Peyer's patch (tissue), 4 donors: Measurements from ENCODE around the gene AQP12A. TPM values are rescaled to one million over a fixed set of nuclear protein-coding genes. Genes with fewer than 3 reads are reported as not detected.

ENCODE experiments used
- DNase-seq, 3 donors: peaks; one replicate each; pipeline ENCODE4 v3.0.0-alpha.2; 2017 to 2019
- H3K27ac ChIP-seq, 4 donors: fragments of 200-600 bp; sonication (generic); one replicate each; pipeline ENCODE4 v1.5.1; 2016 to 2019
- H3K27me3 ChIP-seq, 2 donors: fragments of 200-600 bp; sonication (generic); one replicate each; pipeline ENCODE4 v1.5.1; 2019
- H3K36me3 ChIP-seq, 3 donors: fragments of 200-600 bp; sonication (generic); one replicate each; pipeline ENCODE4 v1.5.1; 2016 to 2019
- H3K4me1 ChIP-seq, 4 donors: fragments of 200-600 bp; sonication (generic); one replicate each; pipeline ENCODE4 v1.5.1; 2016 to 2019
- H3K4me3 ChIP-seq, 4 donors: fragments of 200-600 bp; sonication (generic); 1 replicate in 3 of 4; 2 replicates in 1 of 4; pipeline ENCODE4 v1.5.1; 2016 to 2019; ENCODE audit warnings: mild to moderate bottlenecking in 1 of 4
- H3K9me3 ChIP-seq, 4 donors: fragments of 200-600 bp; sonication (generic); one replicate each; pipeline ENCODE4 v1.5.1; 2016 to 2019; ENCODE audit warnings: mild to moderate bottlenecking in 1 of 4
- POLR2A ChIP-seq, 2 donors: fragments of 450-650 bp; IDR thresholded peaks; one replicate each; pipeline ENCODE4 v1.5.1; 2017; ENCODE audit warnings: antibody characterized with exemption in 2 of 2, mild to moderate bottlenecking in 2 of 2, moderate library complexity in 2 of 2
- total RNA-seq, 4 donors: library from RNA; depleted of rRNA; stranded (reverse); fragments of >200 nt; gene quantifications; one replicate each; pipeline ENCODE4 v1.1.0, GENCODE V29; 2016
- TF ChIP-seq, protein P1 (sequence below), 6 experiments: fragments of 450-650 bp in 4 of 6; fragments of 200-600 bp in 2 of 6; sonication (generic) in 1 of 6; IDR thresholded peaks; one replicate each; pipeline ENCODE4 v1.5.1; 2017 to 2019; ENCODE audit warnings: antibody characterized with exemption in 6 of 6, mild to moderate bottlenecking in 3 of 6, moderate library complexity in 1 of 6

AQP12A gene
- total RNA-seq, 4 donors from 2014 or later, result 9.2 TPM; not detected in 3

DNA sequence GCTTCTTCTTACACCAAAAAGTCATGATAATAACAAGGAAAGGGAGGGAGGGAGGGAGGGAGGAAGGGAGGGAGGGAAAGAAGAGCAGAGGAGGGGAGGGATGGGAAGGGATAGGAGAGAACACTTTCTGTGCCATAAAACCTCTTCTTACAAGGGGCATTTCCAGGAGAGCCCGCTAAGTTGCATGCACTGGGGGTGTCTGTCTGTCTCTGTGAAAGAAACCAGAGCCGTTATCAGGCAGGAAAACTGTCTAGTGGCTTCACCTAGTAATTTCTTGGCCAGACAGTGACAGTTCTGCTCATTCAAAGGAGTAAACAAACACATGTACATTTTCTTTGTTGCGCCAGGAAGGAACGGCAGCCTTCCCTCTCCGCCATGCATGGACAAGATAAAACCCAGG is 45.8 kb downstream of the AQP12A start:
- Histone ChIP-seq H3K36me3 (no peaks in the 10 kb centered on the region), H3K4me3 (no peak overlapping the region), H3K9me3 (no peaks in the 10 kb centered on the region), H3K27ac (no peak overlapping the region), H3K27me3 (no peaks in the 10 kb centered on the region), H3K4me1 (no peaks in the 10 kb centered on the region)
- TF ChIP-seq POLR2A (IDR thresholded peaks at IDR 0.05), result no peak
- TF ChIP-seq, protein P1, sequence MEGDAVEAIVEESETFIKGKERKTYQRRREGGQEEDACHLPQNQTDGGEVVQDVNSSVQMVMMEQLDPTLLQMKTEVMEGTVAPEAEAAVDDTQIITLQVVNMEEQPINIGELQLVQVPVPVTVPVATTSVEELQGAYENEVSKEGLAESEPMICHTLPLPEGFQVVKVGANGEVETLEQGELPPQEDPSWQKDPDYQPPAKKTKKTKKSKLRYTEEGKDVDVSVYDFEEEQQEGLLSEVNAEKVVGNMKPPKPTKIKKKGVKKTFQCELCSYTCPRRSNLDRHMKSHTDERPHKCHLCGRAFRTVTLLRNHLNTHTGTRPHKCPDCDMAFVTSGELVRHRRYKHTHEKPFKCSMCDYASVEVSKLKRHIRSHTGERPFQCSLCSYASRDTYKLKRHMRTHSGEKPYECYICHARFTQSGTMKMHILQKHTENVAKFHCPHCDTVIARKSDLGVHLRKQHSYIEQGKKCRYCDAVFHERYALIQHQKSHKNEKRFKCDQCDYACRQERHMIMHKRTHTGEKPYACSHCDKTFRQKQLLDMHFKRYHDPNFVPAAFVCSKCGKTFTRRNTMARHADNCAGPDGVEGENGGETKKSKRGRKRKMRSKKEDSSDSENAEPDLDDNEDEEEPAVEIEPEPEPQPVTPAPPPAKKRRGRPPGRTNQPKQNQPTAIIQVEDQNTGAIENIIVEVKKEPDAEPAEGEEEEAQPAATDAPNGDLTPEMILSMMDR (IDR thresholded peaks at IDR 0.05), result no peak
- DNase-seq, result no peak

DNA sequence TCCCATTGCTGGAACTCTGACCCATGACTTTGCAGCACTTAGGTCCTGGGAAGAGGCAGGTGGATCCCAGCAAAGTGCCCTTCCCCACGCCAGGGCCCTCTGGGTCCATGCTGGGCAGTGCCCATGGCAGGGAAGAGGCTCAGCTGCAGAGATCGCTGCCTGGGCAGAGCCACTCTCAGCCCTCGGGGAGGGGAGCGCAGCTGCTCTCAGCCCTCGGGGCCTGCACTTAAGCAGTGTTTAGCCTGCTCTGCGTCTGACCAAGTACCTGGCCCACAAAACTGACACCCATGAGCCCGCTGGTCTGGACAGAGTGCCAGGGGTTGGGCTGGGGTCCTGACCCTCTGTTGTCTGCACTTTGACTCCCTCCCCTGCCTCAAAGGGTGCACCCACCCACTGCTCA is 46.3 kb downstream of the AQP12A start:
- Histone ChIP-seq H3K27ac (no peak overlapping the region), H3K36me3 (no peaks in the 10 kb centered on the region), H3K27me3 (no peaks in the 10 kb centered on the region), H3K4me1 (no peaks in the 10 kb centered on the region), H3K9me3 (no peaks in the 10 kb centered on the region), H3K4me3 (no peak overlapping the region)
- no peak for TF ChIP-seq POLR2A (IDR thresholded peaks at IDR 0.05)
- TF ChIP-seq, protein P1 (IDR thresholded peaks at IDR 0.05), result no peak
- DNase-seq, result no peak

DNA sequence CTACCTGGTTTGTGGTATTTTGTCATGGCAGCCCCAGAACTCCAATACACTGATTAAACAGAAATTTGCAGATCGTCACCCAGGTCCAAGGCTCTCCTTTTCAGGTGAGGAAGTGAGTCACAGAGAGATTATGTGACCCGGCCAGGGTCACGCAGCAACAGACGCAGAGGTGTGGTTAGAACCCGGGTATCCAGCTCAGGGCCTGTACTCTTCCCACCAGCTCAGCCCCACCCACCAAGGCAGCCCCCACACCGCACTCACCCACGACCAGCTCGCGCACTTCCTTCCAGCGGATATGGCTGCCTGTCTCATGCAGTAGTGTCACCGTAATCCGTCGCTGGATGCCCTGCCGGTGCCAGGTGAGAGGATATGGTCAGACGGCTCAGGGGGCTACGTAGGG is 48.1 kb downstream of the AQP12A start:
- Histone ChIP-seq H3K27me3 (no peaks in the 10 kb centered on the region), H3K36me3 (no peaks in the 10 kb centered on the region), H3K9me3 (no peaks in the 10 kb centered on the region), H3K4me3 (no peak overlapping the region), H3K27ac (no peak overlapping the region), H3K4me1 (no peaks in the 10 kb centered on the region)
- TF ChIP-seq, protein P1 (IDR thresholded peaks at IDR 0.05), result no peak
- no peak for TF ChIP-seq POLR2A (IDR thresholded peaks at IDR 0.05)
- no peak for DNase-seq

DNA sequence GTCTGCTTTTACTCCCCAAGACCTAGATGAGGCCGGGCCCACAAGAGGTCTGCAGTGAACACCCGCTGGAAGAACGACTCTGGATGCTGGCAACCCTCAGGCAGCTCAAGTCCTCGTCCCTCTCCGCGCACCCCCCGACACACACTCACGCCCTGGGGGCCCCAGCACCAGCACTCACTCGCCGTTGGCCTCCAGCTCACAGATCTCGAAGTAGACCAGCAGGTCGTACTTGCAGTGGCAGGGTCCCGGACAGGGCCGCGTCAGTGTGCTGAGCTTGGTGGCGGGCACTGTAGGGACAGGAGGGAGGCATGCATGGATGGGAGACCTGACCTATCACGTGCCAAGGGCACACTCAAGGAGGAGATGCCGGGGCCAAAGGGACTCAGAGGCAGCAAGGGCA is 49.4 kb downstream of the AQP12A start:
- no peak overlapping the region for H3K27ac ChIP-seq
- no peaks in the 10 kb centered on the region for H3K27me3 ChIP-seq
- TF ChIP-seq POLR2A (IDR thresholded peaks at IDR 0.05), result no peak
- TF ChIP-seq, protein P1 (IDR thresholded peaks at IDR 0.05), result no peak
- no peaks in the 10 kb centered on the region for H3K9me3 ChIP-seq
- no peaks in the 10 kb centered on the region for H3K36me3 ChIP-seq
- no peaks in the 10 kb centered on the region for H3K4me1 ChIP-seq
- DNase-seq, result no peak
- H3K4me3 ChIP-seq, result no peak overlapping the region

DNA sequence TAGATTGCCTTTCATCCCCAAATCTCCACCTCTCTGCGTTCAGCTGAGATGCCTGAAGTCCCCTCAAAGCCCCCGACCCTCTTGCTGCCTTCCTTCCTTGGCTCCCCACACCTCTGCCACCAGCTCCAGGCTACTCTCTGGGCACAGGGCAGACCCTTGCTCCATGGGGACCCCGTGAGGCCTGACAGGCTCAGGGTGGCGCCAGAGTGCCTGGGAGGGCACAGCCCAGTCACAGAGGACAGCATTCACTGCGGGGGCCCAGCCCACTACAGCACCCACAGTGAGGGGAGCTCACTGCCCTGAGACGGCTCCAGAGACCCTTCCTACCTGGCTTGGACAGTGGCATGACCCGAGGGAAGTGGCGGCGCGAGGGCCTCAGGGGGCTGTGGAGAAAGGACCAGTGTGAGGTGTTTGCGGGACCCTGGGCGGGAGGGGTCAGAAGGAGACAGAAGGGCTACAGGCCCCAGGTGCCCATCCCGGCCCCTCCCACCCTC is 51.0 kb downstream of the AQP12A start:
- no peaks in the 10 kb centered on the region for H3K27me3 ChIP-seq
- H3K27ac ChIP-seq, result no peak overlapping the region
- H3K9me3 ChIP-seq, result no peaks in the 10 kb centered on the region
- DNase-seq, result no peak
- TF ChIP-seq, protein P1 (IDR thresholded peaks at IDR 0.05), result no peak
- no peak for TF ChIP-seq POLR2A (IDR thresholded peaks at IDR 0.05)
- no peak overlapping the region for H3K4me3 ChIP-seq
- no peaks in the 10 kb centered on the region for H3K4me1 ChIP-seq
- H3K36me3 ChIP-seq, result no peaks in the 10 kb centered on the region

DNA sequence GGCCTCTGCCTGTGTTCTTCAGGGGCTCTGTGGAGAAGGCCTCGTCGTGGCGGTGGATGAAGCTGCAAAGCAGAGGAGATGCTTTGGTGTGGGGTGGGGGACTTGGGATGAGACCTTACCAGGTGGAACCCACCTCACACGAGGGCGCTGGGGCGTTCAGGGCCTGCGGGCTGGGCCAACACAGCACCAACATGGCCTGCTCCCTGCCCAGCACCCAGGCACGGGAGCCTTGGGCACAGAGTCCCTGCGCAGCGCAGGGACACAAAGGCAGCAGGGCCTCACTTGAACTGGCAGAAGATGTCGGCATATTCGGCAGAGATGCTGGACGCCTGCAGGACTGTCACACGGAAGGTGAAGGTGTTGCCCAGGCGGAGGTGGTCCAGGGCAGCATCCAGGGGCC is 53.8 kb downstream of the AQP12A start:
- H3K4me3 ChIP-seq, result no peak overlapping the region
- H3K36me3 ChIP-seq, result no peaks in the 10 kb centered on the region
- no peaks in the 10 kb centered on the region for H3K4me1 ChIP-seq
- H3K27ac ChIP-seq, result no peak overlapping the region
- H3K9me3 ChIP-seq, result no peaks in the 10 kb centered on the region
- DNase-seq, result no peak
- TF ChIP-seq POLR2A (IDR thresholded peaks at IDR 0.05), result no peak
- TF ChIP-seq, protein P1 (IDR thresholded peaks at IDR 0.05), result no peak
- H3K27me3 ChIP-seq, result no peaks in the 10 kb centered on the region
